BLaER1 treated with 17β-estradiol and CSF1 and Interleukin-3, amounts not matched to agents 10 nM and 100 nM (cell line): ENCODE data around the gene RRP12.

Source experiments
- H3K27ac ChIP-seq, 11 experiments: shearing (Covaris generic); formaldehyde crosslinking; 2 replicates each; pipeline ENCODE4 v1.8.1; 2022
- H3K27me3 ChIP-seq, 11 experiments: shearing (Covaris generic); formaldehyde crosslinking; 2 replicates each; pipeline ENCODE4 v1.8.1; 2022
- H3K36me3 ChIP-seq, 11 experiments: shearing (Covaris generic); formaldehyde crosslinking; 2 replicates each; pipeline ENCODE4 v1.8.1; 2022
- H3K4me1 ChIP-seq, 10 experiments: shearing (Covaris generic); formaldehyde crosslinking; 2 replicates each; pipeline ENCODE4 v1.8.1; 2022
- H3K4me2 ChIP-seq, 11 experiments: shearing (Covaris generic); formaldehyde crosslinking; 2 replicates each; pipeline ENCODE4 v1.8.1; 2022
- H3K4me3 ChIP-seq, 10 experiments: shearing (Covaris generic); formaldehyde crosslinking; 2 replicates each; pipeline ENCODE4 v1.8.1; 2022
- H3K9ac ChIP-seq, 11 experiments: shearing (Covaris generic); formaldehyde crosslinking; 2 replicates each; pipeline ENCODE4 v1.8.1; 2022
- H3K9me3 ChIP-seq, 11 experiments: shearing (Covaris generic); formaldehyde crosslinking; replicated peaks in 1 of 11; 2 replicates each; pipeline ENCODE4 v1.8.1; 2022
- H4K20me1 ChIP-seq, 11 experiments: shearing (Covaris generic); formaldehyde crosslinking; 2 replicates each; pipeline ENCODE4 v1.8.1; 2022
- Cebpa-rat ChIP-seq, 11 experiments: shearing (Covaris generic); IDR thresholded peaks; 2 replicates each; pipeline ENCODE4 v1.8.1; 2022

RRP12 gene

DNA sequence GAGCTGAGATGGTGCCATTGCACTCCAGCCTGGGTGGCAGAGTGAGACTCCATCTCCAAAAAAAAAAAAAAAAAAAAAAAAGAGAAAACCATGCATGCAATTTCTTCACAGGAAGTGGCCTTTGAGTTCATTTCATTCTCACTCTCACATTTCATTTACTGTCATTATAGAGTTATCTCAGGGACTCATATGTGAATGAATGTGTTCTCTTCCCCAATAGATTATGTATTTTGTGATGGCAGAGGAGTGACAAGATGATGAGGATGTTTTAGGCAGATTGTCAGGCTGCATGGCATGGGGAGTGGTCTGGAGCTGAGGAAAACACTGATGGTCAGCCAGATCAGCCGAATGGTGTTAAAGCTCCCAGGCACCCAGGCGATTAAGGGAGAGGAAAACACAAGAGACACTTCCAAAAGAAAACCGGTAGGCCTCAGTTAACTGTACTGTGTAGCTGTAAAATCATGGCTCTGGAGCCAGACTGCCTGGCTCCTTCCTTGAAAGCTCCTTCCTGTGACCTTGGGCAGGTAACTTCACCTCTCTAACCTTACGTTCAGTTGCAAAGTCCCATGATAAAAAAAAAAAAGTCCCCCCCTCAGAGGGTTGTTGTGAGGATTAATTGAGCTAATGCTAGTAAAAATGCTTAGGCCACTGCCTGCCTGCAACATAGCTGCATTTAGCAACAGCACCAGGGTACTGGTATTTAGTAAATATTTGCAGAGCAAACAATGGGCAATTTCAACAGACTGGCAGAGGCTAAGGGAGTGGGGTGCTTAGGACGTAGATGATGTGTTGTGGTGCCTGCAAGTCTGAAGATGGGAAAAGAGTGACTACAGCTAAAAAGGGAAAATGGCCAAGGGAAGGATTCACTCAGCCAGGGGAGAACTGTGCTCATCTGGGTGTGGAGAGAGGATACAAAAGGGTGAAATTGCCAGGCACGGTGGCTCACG lies 73.5 kb downstream of the RRP12 start:
- TF ChIP-seq Cebpa-rat (IDR thresholded peaks at IDR 0.05): no peak
- Histone ChIP-seq H3K9me3 (peaks cover 0 to 12% (median 0%) of the 10 kb centered on the region in 11 experiments; a peak in 2 of 22 replicates), H3K27ac (peak overlapping the region in 6 of 11 experiments; percentile 3 to 50 (median 24); a peak in 9 of 22 replicates), H3K4me2 (peak overlapping the region in 8 of 11 experiments; percentile 20 to 99 (median 92); a peak in 13 of 22 replicates), H4K20me1 (peaks cover 35 to 100% (median 79%) of the 10 kb centered on the region in 11 experiments), H3K4me1 (peaks cover 32 to 90% (median 62%) of the 10 kb centered on the region in 10 experiments), H3K9ac (peak overlapping the region in 6 of 11 experiments; percentile 7 to 99 (median 77); a peak in 7 of 22 replicates), H3K36me3 (peaks cover 19 to 66% (median 53%) of the 10 kb centered on the region in 11 experiments), H3K4me3 (peak overlapping the region in 1 of 10 experiments; percentile 97; a peak in 1 of 20 replicates), H3K27me3 (no peaks in the 10 kb centered on the region; a peak in 1 of 22 replicates)

DNA sequence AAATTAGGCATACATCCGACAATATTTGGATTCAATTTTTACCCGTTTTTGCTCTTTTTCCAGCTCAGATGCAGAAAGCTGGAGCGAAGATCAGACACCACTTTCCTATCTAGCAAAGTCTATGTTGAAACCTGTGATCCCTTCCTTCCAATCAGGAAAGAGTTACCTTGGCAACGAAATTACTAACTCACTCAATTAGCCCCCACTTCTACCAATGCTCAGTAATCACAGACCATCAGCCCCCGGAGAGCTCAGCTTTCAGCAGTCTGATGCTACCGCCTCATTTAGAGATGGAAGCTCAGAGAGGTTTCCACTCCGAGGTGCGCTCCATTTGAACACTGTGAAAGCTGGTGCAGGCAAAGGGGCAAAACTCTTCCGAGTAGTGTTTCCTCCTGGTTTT lies 75.4 kb downstream of the RRP12 start:
- peak overlapping the region in 1 of 11 experiments; percentile 98; a peak in 3 of 22 replicates for H3K4me2 ChIP-seq
- H3K36me3 ChIP-seq: peaks cover 19 to 56% (median 47%) of the 10 kb centered on the region in 11 experiments
- H3K9me3 ChIP-seq: no peaks in the 10 kb centered on the region
- H3K4me1 ChIP-seq: peaks cover 32 to 92% (median 63%) of the 10 kb centered on the region in 10 experiments
- H3K27me3 ChIP-seq: peaks cover 0 to 7% (median 0%) of the 10 kb centered on the region in 11 experiments; a peak in 2 of 22 replicates
- no peak overlapping the region for H3K4me3 ChIP-seq
- peak overlapping the region in 2 of 11 experiments; percentile 0 to 12; a peak in 1 of 22 replicates for H3K27ac ChIP-seq
- H3K9ac ChIP-seq: no peak overlapping the region
- no peak for TF ChIP-seq Cebpa-rat (IDR thresholded peaks at IDR 0.05)
- peaks cover 16 to 98% (median 68%) of the 10 kb centered on the region in 11 experiments; a peak in 21 of 22 replicates for H4K20me1 ChIP-seq

DNA sequence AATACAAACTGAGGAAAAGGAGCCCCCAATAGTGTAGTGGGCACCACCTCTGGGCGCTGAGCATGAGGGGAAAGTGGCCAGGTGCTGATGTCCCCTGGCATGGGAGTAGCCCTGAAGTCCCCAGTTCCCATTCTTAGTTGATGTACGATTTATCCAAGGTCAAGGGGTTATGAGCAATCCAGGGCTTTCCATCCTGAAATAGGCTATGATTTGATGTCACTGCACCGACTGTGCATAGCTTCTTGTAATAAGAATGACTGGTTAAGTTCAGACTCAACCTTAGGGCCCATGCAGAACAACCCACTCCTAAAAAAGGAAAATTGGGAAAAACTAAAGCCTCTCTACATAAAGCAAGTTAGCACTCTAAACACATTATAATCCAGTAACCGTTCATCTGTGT lies 77.6 kb downstream of the RRP12 start:
- TF ChIP-seq Cebpa-rat (IDR thresholded peaks at IDR 0.05): no peak
- peaks cover 0 to 7% (median 0%) of the 10 kb centered on the region in 11 experiments; a peak in 2 of 22 replicates for H3K27me3 ChIP-seq
- peak overlapping the region in 2 of 10 experiments; percentile 98 to 100; a peak in 3 of 20 replicates for H3K4me3 ChIP-seq
- H4K20me1 ChIP-seq: peaks cover 9 to 87% (median 53%) of the 10 kb centered on the region in 11 experiments; a peak in 20 of 22 replicates
- H3K4me1 ChIP-seq: peaks cover 34 to 70% (median 46%) of the 10 kb centered on the region in 10 experiments
- peak overlapping the region in 6 of 11 experiments; percentile 1 to 100 (median 100); a peak in 5 of 22 replicates for H3K9ac ChIP-seq
- no peaks in the 10 kb centered on the region for H3K9me3 ChIP-seq
- peak overlapping the region in 10 of 11 experiments; percentile 3 to 99 (median 91); a peak in 15 of 22 replicates for H3K4me2 ChIP-seq
- H3K36me3 ChIP-seq: peaks cover 2 to 43% (median 24%) of the 10 kb centered on the region in 11 experiments; a peak in 20 of 22 replicates
- H3K27ac ChIP-seq: peak overlapping the region in 9 of 11 experiments; percentile 4 to 100 (median 99); a peak in 12 of 22 replicates

DNA sequence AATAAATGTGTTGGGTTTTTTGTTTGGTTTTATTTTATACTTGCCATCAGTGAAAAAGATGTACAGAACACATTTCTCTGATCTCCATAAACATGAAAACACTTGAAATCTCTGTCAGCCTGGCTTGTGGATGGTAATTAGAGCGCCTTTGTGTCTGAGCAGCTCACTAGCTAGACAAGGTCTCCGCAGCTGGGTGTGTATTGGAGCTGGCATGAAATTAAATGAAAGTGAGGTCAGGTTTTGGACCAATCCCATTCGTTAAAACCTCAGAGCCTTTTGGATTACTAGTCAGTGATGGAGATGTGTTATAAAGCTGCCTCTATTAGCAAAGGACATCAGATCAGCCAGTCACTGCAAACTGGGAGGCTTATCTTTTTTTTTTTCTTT lies 79.3 kb downstream of the RRP12 start:
- H3K36me3 ChIP-seq: peaks cover 0 to 31% (median 9%) of the 10 kb centered on the region in 11 experiments; a peak in 11 of 22 replicates
- TF ChIP-seq Cebpa-rat (IDR thresholded peaks at IDR 0.05): no peak
- H3K9ac ChIP-seq: peak overlapping the region; percentile 96 to 100 (median 99)
- H3K4me2 ChIP-seq: peak overlapping the region; percentile 71 to 99 (median 95)
- H3K4me3 ChIP-seq: peak overlapping the region; percentile 82 to 100 (median 96)
- peak overlapping the region; percentile 98 to 100 (median 100); a peak in 21 of 22 replicates for H3K27ac ChIP-seq
- H3K27me3 ChIP-seq: peaks cover 0 to 7% (median 0%) of the 10 kb centered on the region in 11 experiments; a peak in 2 of 22 replicates
- H3K9me3 ChIP-seq: no peaks in the 10 kb centered on the region
- H3K4me1 ChIP-seq: peaks cover 36 to 69% (median 47%) of the 10 kb centered on the region in 10 experiments
- H4K20me1 ChIP-seq: peaks cover 6 to 70% (median 37%) of the 10 kb centered on the region in 11 experiments; a peak in 16 of 22 replicates

DNA sequence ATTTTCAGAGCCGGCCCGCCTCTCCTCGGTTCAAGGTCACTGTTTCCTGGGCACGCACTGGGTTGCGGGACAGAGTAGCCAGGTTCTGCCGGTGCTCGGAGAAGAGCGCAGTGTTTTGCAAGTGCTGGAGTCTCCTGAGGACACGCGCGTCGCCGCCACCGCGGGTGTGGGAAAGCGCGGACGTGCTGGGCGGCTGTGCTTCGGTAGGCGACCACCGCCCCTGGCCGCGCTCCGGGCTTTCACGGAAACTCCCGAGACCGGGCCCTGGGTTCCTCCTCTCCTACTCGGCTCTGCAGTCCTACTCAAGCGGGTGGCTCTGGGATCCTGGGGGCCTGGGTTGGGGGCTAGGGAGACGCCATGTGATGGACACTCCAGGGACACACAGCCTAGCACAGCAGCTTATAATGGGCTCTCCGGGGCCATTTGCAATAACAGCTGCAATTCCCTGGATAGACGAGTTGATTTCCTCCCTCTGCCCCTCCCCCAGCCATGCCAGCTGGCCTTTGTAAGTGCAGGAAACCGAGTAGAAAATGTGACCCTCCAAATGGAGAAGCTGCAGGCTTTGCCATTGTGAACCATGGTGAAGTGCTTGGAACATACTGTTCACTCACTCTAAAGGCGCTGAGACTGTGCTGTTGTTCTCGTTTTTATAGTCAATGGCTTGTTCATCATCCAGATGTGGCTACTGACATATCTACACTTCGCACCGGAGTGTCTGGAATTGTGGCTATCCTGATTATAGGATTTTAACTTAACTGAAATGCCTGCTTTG lies 79.9 kb downstream of the RRP12 start:
- Histone ChIP-seq H3K9me3 (no peaks in the 10 kb centered on the region), H3K4me2 (peak overlapping the region; percentile 71 to 99 (median 95)), H3K27ac (peak overlapping the region; percentile 98 to 100 (median 100)), H3K4me3 (peak overlapping the region; percentile 82 to 100 (median 96)), H3K27me3 (peaks cover 0 to 7% (median 0%) of the 10 kb centered on the region in 11 experiments; a peak in 2 of 22 replicates), H4K20me1 (peaks cover 6 to 64% (median 31%) of the 10 kb centered on the region in 11 experiments; a peak in 16 of 22 replicates), H3K36me3 (peaks cover 0 to 30% (median 9%) of the 10 kb centered on the region in 11 experiments; a peak in 11 of 22 replicates), H3K4me1 (peaks cover 36 to 69% (median 47%) of the 10 kb centered on the region in 10 experiments), H3K9ac (peak overlapping the region; percentile 96 to 100 (median 99))
- no peak; a peak in 1 of 22 replicates for TF ChIP-seq Cebpa-rat (IDR thresholded peaks at IDR 0.05)

DNA sequence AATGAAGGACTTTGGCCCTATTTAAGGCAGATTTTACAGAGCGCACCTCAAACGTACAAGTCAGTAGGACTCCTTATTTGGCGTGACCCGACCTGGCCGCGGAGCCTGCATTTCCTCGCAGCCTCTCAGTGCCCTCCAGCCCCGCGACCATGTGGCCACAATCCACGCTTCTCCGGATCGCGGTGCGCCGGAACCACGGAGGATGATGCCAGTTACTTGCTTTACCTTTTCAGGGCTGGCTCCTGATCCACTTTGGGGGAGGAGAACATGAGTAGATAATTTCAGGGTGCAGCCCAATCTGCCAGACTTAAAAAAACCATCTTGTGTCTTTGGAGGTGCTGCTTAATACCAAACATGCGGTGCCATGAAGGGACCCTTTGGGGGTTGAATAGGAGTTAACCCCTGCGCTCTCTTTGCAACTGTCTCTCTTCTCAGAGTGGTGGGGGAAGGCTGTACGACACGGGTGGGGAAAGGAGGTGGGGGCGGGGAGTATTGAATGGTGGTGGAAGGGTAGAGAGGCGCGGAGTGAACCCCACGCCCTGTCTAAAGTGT lies 80.6 kb downstream of the RRP12 start:
- TF ChIP-seq Cebpa-rat (IDR thresholded peaks at IDR 0.05): no peak
- H3K27me3 ChIP-seq: peaks cover 0 to 7% (median 0%) of the 10 kb centered on the region in 11 experiments; a peak in 2 of 22 replicates
- no peaks in the 10 kb centered on the region for H3K9me3 ChIP-seq
- H3K4me2 ChIP-seq: peak overlapping the region; percentile 71 to 99 (median 95)
- H3K9ac ChIP-seq: peak overlapping the region; percentile 96 to 100 (median 99)
- peak overlapping the region; percentile 98 to 100 (median 100) for H3K27ac ChIP-seq
- peaks cover 6 to 57% (median 24%) of the 10 kb centered on the region in 11 experiments; a peak in 16 of 22 replicates for H4K20me1 ChIP-seq
- H3K36me3 ChIP-seq: peaks cover 0 to 30% (median 9%) of the 10 kb centered on the region in 11 experiments; a peak in 11 of 22 replicates
- peaks cover 36 to 69% (median 45%) of the 10 kb centered on the region in 10 experiments for H3K4me1 ChIP-seq
- H3K4me3 ChIP-seq: peak overlapping the region; percentile 82 to 100 (median 96)

DNA sequence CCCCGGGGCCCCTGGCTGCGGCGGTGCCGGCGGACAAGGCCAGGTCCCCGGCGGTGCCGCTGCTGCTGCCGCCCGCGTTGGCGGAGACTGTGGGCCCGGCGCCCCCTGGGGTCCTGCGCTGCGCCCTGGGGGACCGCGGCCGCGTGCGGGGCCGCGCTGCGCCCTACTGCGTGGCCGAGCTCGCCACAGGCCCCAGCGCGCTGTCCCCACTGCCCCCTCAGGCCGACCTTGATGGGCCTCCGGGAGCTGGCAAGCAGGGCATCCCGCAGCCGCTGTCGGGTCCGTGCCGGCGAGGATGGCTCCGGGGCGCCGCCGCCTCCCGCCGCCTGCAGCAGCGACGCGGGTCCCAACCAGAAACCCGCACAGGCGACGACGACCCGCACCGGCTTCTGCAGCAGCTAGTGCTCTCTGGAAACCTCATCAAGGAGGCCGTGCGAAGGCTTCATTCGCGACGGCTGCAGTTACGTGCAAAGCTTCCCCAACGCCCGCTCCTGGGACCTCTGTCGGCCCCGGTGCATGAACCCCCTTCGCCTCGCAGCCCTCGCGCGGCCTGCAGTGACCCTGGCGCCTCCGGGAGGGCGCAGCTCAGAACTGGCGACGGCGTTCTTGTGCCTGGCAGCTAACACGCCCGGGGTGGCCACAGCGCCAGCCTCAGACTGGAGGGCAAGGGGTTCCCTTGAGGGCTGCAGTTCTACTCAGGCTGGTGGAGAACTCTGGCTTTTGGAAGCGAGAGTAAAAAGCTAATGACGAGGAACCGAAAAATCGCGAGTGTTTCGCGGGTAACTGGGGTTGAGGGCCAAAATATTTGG lies 81.3 kb downstream of the RRP12 start:
- H3K4me1 ChIP-seq: peaks cover 36 to 70% (median 45%) of the 10 kb centered on the region in 10 experiments
- H3K9me3 ChIP-seq: no peaks in the 10 kb centered on the region
- peak overlapping the region; percentile 71 to 99 (median 95) for H3K4me2 ChIP-seq
- peak overlapping the region; percentile 82 to 100 (median 96) for H3K4me3 ChIP-seq
- H4K20me1 ChIP-seq: peaks cover 6 to 51% (median 22%) of the 10 kb centered on the region in 11 experiments; a peak in 15 of 22 replicates
- peak overlapping the region; percentile 98 to 100 (median 100) for H3K27ac ChIP-seq
- H3K36me3 ChIP-seq: peaks cover 0 to 30% (median 9%) of the 10 kb centered on the region in 11 experiments; a peak in 11 of 22 replicates
- TF ChIP-seq Cebpa-rat (IDR thresholded peaks at IDR 0.05): no peak
- peak overlapping the region; percentile 96 to 100 (median 99) for H3K9ac ChIP-seq
- peaks cover 0 to 7% (median 0%) of the 10 kb centered on the region in 11 experiments; a peak in 2 of 22 replicates for H3K27me3 ChIP-seq
